Measurements from ENCODE around the gene TUT7.

GRCh38 chr9:86274821-86275643 is 79.2 kb downstream of the TUT7 start:
- TF ChIP-seq POLR2AphosphoS5 (IDR thresholded peaks at IDR 0.05; ENCODE audit: low read depth, low read length), result no peak
- TF ChIP-seq CTCF (IDR thresholded peaks at IDR 0.05), result no peak
